HL-60 (cell line): ENCODE results near the gene DBNL.

ENCODE experiments used
- DNase-seq, 2 experiments: peaks; one replicate each; pipeline ENCODE4 v3.0.0-alpha.2; 2010 to 2020; ENCODE audit warnings: low read depth in 1 of 2, low spot score in 1 of 2
- H3K27ac ChIP-seq: fragments of 250-450 bp; sonication (Bioruptor Pico); replicated peaks from 2 replicates; pipeline ENCODE4 v1.5.1; 2020; ENCODE audit warnings: mild to moderate bottlenecking, moderate library complexity
- H3K27me3 ChIP-seq: fragments of 250-450 bp; sonication (Bioruptor Pico); 2 replicates; pipeline ENCODE4 v1.5.1; 2021; ENCODE audit warnings: mild to moderate bottlenecking, moderate library complexity; ENCODE audit not compliant: insufficient read depth, poor library complexity, severe bottlenecking
- H3K4me3 ChIP-seq: replicated peaks from 2 replicates; pipeline ENCODE4 v1.5.1; 2011; ENCODE audit warnings: mild to moderate bottlenecking, control low read depth, low read length; ENCODE audit not compliant: insufficient read depth
- CTCF ChIP-seq: IDR thresholded peaks from one replicate; pipeline ENCODE4 v1.5.1; 2011; ENCODE audit warnings: low read length, control low read depth, inconsistent platforms; ENCODE audit not compliant: insufficient read depth
- GABPA ChIP-seq: IDR thresholded peaks from 2 replicates; pipeline ENCODE4 v1.6.1; 2012; ENCODE audit warnings: low read depth
- POLR2AphosphoS5 ChIP-seq: IDR thresholded peaks from 2 replicates; pipeline ENCODE4 v1.6.1; 2012; ENCODE audit warnings: low read depth
- REST ChIP-seq: IDR thresholded peaks from 2 replicates; pipeline ENCODE4 v1.6.1; 2012; ENCODE audit warnings: low read depth; ENCODE audit not compliant: insufficient replicate concordance
- SPI1 ChIP-seq: IDR thresholded peaks from 2 replicates; pipeline ENCODE4 v1.6.1; 2012; ENCODE audit warnings: low read depth, mild to moderate bottlenecking, borderline replicate concordance

The DBNL gene

GRCh38 chr7:44066494-44067063, 22.1 kb downstream of the DBNL start:
- Histone ChIP-seq H3K27ac (no peak overlapping the region), H3K27me3 (no peaks in the 10 kb centered on the region), H3K4me3 (no peak overlapping the region)
- no peak for TF ChIP-seq CTCF
- TF ChIP-seq POLR2AphosphoS5 = peak; percentile 80
- no peak for DNase-seq

- TF ChIP-seq POLR2AphosphoS5 (peak; percentile 14), SPI1 (no peak)
- Histone ChIP-seq H3K4me3 (no peak overlapping the region), H3K27ac (no peak overlapping the region), H3K27me3 (no peaks in the 10 kb centered on the region)
- no peak for DNase-seq
Observed at GRCh38 chr7:44067064-44067951, 22.8 kb downstream of the DBNL start.

GRCh38 chr7:44068054-44068453, 23.6 kb downstream of the DBNL start:
- Histone ChIP-seq H3K27me3 (no peaks in the 10 kb centered on the region), H3K4me3 (no peak overlapping the region), H3K27ac (no peak overlapping the region)
- no peak for DNase-seq
- no peak for TF ChIP-seq POLR2AphosphoS5
- no peak for TF ChIP-seq GABPA
- no peak for TF ChIP-seq REST
- TF ChIP-seq CTCF = no peak
- TF ChIP-seq SPI1 = no peak

- TF ChIP-seq GABPA = no peak
- no peak for TF ChIP-seq SPI1
- TF ChIP-seq POLR2AphosphoS5 = no peak
- no peak for TF ChIP-seq CTCF
- no peak for TF ChIP-seq REST
- no peak overlapping the region for H3K27ac ChIP-seq
- DNase-seq = no peak
Observed at GRCh38 chr7:44071726-44072363, 27.3 kb downstream of the DBNL start.

More at GRCh38 chr7:44071726-44072363, 27.3 kb downstream of the DBNL start:
- no peak overlapping the region for H3K4me3 ChIP-seq
- no peaks in the 10 kb centered on the region for H3K27me3 ChIP-seq
